RPMI7951 (cell line): Measurements from ENCODE around the gene MYMX. TPM values are rescaled to one million over a fixed set of nuclear protein-coding genes. Genes with fewer than 3 reads are reported as not detected.
A peak's percentile ranks its signal among the peaks of the same experiment; 100 is the strongest.

ENCODE experiments used
- DNase-seq: peaks from one replicate; pipeline ENCODE4 v3.0.0-alpha.2; 2012; ENCODE audit warnings: low read depth
- total RNA-seq: library from RNA; depleted of rRNA; stranded (reverse); fragments of >200 nt; shearing (Covaris generic); gene quantifications from 2 replicates; pipeline ENCODE4 v1.2.3, GENCODE V29; 2014; rRNA removed

MYMX gene
- total RNA-seq, 1 experiment from 2014 or later, result not detected

DNA sequence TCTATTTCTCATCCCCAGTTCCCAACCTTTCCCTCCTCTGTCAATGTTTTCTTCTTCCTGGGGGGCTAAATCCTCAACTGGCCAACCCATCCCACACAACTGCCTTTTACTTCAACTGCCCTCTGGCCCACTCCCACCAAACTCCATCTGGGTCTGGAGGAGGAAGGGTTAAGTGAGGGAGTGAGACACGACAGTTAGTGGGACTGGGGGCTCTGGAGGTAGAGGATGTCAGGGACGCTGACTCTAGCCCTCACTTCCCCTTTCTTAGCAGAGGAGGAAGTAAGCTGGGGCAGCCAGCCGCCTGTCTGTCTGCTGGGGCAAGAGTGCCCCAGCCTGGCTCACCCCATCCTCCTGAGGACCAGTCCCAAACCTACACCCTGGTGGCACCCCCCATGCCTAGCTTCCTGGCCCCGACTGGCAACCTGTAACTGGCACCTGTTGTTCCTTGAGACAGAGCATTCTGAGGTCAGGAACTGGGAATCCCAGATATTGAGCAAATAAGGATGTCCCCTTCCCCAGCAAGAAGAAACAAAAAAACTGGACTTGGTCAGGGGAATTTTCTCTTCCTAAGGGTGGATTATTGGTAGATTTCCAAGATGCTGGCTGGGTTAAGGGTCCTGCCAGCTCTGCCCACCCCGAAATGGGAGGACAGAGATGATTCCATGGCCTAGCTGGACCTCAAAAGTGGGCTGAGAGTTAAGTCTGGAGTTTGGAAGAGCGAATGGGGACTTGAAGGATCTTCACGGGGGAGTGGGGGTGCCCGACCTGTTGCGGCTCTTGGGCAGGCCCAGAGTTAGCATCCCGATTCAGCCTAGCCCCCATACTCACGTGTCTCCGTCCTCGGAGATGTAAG is 47.7 kb downstream of the MYMX start:
- no peak for DNase-seq

DNA sequence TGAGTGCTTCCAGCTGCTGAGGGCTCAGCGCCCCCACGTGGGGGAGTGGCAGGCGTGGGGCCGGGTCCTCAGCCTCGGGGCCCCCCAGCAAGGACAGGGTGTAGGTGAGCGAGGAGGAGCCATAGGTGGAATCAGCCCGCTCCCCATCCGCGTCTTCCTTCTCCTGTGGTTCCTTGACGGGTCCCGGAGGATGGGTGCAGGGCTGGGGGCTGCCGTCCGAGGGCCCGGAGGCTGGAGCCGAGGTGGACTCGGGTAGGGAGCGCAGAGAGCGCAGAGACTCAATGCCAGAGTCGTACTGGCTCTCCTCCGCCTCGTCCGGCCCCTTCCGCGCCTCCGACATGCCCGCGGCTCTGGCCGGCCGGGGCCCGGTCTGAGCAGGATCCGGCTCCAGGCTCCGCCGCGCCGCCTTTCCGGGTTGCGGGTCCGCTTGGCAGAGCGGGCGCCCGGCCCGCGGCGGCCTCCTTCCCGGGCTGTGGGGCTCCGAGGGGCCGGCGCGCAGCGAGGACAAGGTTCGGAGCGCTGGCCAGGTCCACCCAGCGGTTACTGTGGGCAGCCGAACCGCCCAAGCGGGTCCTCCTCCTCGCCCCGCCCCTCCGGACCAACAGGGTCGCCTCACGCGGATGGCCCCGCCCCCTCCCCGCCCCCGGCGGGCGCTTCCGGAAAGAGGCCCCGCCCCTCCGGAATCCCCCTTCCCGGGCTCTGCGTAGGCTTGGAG is 48.4 kb downstream of the MYMX start, which contains the start of gene NFKBIE:
NFKBIE (minus strand) TSS at position 545 of the 715 bp plus-strand sequence; CDS start at position 340, 205 bp downstream.
- DNase-seq, result peak; percentile 91

DNA sequence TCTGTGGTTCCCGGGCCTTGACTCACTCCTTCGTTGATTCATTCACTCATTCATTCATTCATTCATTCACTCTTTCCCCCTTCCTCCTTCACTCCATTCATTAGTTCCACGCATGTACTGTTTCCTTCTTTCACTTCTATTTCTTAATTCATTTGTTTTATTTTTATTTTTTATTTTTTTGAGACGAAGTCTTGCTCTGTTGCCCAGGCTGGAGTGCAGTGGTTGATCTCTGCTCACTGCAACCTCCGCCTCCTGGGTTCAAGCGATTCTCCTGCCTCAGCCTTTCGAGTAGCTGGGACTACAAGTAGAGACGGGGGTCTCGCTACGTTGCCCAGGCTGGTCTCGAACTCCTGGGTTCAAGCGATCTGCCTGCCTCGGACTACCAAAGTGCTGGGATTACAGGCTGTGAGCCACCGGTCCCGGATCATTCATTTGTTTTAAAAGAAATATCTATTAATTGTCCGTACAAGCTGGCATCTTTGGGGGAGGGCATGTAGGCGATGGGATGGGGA is 49.1 kb downstream of the MYMX start:
- no peak for DNase-seq

DNA sequence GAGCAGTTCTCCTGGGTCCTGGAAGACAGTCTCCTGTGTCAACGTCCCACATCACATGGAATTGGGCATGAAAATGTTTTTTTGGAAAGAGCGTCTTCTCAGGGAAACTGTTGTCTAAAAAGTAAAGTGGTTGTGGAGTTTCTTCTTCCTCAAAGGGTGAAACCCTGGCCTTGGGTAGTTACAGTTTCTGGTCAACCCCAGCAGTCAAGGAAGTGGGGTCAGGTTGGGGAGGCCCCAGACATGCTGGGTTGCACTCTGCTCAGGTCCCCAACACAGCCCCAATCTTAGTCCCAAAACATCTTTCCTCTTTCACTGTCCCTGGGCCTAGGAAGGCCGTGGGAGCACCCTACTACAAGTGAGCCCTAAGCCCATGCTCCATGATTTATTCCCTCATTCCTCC is 49.6 kb downstream of the MYMX start:
- no peak for DNase-seq

DNA sequence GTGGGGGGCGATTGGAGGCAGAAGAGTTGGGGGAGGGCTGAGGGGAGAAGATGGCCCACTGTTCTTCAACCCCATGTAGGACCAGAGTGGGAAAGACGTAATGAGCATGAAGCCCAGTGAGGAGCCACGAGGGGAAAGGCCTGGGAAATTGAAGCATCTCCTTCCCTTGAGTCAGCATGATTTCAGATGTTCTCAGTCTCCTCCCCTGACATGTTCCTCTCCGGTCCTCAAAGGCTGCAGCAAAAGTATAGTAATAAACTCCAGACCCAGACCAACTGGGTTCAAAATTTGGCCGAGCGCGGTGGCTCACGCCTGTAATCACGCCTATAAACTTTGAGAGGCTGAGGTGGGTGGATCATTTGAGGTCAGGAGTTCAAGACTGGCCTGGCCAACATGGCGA is 50.5 kb downstream of the MYMX start:
- DNase-seq, result no peak

Other genes with a start within 250 kb of the MYMX start
- 104 and 109 TPM in 2 replicates for gene MRPL14, start 89.5 kb upstream of the MYMX start, total RNA-seq
- gene TMEM63B, start 89.4 kb upstream of the MYMX start, total RNA-seq, result 20.8 and 23.6 TPM in 2 replicates
- gene CAPN11, start 58.1 kb upstream of the MYMX start, total RNA-seq, result not detected in 2 replicates
- 22.1 and 22.2 TPM in 2 replicates for gene SLC29A1, start 6.7 kb downstream of the MYMX start, total RNA-seq
- 984 and 1,201 TPM in 2 replicates for gene HSP90AB1, start 30.2 kb downstream of the MYMX start, total RNA-seq
- gene SLC35B2, start 40.6 kb downstream of the MYMX start, total RNA-seq, result 86.2 and 101 TPM in 2 replicates
- gene NFKBIE, start 48.6 kb downstream of the MYMX start, total RNA-seq, result 14.7 and 23.0 TPM in 2 replicates
- gene TMEM151B, start 53.5 kb downstream of the MYMX start, total RNA-seq, result 0.12 TPM in 1 of 2 replicates, not detected in the other
- 7.1 and 11.5 TPM in 2 replicates for gene AARS2, start 96.4 kb downstream of the MYMX start, total RNA-seq
- gene SPATS1, start 125.7 kb downstream of the MYMX start, total RNA-seq, result not detected in 2 replicates
- gene CDC5L, start 170.8 kb downstream of the MYMX start, total RNA-seq, result 26.1 and 33.6 TPM in 2 replicates